ENCODE measurements around the gene TLE3.
"Not testable (repeated sequence)": the region's sequence is repeated elsewhere in the genome, so short reads cannot be mapped to it uniquely, and the experiment has no call there.

The TLE3 gene

DNA sequence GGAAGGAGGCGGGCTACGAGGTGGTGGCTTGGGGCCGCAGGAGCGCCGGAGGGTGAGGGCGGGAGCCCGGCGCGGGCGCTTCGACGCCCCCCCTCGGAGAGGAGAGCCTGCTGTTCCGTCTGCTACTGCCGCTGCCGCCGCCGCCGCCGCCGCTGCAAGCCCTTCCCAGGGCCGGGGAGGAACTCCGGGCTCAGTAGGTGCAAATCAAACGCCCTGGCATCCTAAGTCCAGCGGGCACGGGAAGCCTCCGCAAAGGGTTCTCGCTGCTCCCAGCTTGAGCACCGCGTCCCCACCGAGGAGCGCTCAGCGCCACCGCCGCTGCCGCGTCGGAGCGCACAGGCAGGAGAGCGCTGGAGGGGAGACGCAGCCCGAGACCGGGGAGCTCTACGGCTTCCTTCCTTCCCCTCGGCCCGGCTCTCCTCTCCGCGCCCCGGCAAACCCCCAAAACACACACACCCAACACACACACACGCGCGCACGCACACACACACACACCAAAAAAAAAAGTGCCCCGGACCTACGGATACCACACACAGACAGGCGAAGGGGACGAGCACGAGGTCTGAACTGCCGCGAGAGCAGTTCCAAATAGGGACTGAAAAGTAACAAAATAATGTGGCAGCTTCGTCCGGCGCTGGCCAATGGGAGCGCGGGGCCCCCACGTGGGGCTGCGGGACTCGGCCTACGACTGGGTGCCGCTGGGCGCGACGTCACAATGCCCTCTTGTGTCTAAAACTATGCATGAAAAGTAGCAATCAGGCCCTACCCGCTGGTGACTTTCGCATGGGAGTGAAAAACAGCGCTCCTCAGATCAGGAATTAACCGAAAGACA lies at the start of gene TLE3:
TSS of gene TLE3 (minus strand) at position 597 of the 832 bp plus-strand sequence. CDS start 1,119 bp downstream, outside the sequence.
- DNase-seq (ENCODE audit: low spot score): peak; percentile 100

DNA sequence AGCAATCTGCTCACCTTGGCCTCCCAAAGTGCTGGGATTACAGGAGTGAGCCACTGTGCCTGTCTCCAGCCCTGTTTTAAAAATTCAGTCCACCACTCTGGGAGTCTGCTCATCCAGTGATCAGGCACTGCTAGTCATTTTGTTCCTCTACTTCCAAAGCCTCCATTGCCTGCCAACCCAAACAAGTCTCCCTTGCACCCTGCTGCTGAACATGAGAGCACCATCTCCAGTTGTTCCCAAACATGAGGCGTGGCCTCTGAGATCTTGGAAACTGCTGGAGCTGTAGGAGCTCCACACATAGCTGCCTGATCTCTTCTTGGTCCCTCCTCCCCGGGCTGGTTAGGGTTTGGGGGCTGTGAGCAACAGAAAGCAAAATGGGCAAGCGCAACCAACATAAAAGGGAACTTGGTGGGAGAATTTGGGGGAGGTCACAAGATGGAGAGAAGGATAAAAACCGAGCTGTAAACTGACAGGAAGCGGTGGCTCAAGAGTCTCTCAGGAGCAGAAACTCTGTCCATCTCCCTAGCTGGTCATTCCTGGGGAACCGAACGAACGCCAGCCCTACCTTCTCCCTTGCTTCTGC lies 49.6 kb upstream of the TLE3 start:
- DNase-seq (ENCODE audit: low spot score): no peak

DNA sequence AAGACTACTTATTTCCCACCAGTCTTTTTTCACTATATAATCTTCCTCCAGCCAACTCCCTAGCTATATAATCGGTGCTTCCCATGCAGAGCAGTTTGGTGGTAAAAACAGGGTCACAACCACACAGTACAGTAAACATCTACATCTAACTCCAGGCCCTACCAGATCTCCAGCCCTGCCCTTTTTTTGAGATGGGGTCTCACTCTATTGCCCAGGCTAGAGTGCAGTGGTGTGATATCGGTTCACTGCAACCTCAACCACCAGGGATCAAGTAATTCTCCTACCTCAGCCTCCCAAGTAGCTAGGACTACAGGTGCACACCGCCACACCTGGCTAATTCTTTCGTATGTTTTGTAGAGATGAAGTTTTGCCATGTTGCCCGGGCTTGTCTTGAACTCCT lies 49.1 kb upstream of the TLE3 start:
- DNase-seq (ENCODE audit: low spot score): no peak

DNA sequence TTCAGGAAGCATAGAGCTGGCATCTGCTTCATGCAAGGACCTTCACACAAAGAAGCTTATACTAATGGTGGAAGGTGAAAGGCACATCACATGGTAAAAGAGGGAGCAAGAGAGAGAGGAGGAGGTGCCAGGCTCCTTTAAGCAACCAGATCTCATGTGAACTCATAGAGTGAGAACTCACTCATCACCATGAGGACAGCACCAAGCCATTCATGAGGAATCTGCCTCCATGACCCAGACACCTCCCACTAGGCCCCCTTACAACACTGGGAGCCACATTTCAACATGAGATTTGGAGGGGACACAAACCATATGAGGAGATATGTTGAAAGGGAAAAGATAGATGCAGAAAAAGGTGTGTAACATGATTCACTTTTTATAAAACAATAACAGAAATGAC lies 48.4 kb upstream of the TLE3 start:
- DNase-seq (ENCODE audit: low spot score): no peak

DNA sequence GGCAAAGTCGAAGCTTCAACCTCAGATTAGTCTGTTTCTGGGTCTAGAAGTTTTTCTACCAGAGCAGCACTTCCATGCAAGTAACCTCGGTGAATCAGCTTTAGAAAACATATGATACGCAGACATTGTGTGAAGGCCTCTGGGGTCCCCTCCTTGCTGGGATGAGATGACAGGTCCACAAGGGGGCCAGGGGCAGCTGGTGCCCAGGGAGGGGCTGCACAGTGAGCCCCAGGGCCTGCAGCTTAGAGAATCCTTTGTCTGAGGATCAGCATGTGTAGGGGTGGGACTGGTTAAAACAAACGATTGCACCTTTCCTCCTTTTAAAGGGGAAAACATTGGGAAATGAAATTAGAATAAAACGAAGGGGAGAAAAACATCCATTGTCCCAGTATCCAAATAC lies 47.5 kb upstream of the TLE3 start:
- DNase-seq (ENCODE audit: low spot score): no peak

DNA sequence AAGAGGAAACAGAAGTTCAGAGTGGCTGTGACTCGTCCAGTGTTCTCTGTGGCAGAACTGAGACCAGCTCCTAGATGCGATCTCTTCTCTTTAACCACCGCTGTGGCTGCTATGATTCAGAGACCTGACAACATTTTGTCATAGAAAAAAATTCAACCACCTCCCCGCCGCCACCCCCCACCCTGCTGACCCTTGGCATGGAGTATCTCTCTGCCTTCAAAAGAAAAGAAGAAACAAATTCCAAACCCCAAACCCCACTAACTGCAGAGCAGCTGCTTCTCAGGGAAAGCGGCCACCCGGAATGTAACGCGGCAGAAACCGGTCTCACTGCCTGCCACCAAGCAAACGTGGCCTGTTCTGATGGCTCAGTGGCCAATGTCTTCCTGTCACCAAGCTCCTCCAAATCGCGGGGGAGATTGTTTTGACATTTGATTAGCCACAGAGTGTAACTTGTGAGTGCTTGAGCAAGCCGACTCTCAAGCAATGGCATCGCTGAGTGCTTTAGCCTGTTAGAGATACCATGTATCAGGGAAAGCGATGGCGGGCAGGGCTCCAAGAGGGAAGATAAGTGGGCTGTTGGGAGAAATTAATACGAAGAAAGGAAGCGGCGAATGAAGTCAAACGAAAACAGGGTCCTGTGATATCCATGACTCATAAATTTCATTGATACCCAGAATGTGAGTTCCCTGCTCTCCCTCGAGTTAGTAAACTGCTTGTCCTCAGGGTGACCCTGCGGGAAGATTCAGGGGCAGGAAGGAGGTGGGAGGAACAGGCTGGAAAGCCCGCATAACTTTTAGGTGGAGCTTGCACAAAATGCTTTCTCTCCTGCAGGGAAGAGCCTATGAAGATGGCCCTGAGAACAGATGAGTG lies 44.8 kb upstream of the TLE3 start:
- no peak for DNase-seq (ENCODE audit: low spot score)

DNA sequence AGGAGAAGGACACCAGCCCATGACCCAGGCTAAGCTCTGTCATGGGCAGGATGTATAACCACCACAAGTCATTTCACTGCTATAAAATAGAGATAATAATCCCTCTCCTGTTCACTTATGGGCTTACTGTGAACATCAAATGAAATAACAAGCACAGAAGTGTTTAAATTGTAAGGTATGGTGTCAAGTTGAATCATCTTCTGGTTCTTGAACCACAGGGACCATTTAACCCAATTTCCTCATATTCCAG lies 44.3 kb upstream of the TLE3 start:
- DNase-seq (ENCODE audit: low spot score): no peak

DNA sequence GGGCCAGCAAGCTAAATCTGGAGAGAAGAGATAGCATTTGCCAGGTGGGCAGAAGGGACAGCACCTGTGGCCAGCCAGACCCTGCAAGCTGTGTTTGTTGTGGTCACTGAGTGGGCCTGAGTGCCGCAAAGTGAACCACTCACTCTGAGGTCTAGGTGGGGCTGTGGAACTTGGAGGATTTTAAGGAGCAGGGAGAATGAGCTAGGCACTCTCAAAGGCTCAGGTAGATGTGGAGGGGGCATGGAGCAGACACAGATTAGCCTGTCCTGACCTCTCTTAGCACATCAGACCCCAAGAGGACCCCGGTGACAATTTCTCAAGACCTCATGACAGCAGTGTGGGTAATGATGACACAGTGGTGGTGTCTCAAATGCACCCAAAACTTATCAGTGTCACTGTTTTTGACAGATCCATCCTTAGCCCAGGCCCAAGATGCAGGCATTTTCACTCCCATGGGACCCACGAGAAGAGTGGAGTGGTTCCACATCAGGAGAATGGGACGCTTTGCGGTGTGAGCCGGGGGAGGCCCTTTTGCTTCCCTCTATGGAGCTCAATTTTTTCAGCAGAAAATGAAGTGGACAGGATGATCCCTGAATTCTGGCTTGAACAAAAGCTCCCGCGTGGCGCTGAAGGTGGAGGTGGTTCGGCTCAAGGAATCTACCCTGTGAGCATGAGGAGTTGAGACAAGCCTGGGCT lies 43.8 kb upstream of the TLE3 start:
- no peak for DNase-seq (ENCODE audit: low spot score)

DNA sequence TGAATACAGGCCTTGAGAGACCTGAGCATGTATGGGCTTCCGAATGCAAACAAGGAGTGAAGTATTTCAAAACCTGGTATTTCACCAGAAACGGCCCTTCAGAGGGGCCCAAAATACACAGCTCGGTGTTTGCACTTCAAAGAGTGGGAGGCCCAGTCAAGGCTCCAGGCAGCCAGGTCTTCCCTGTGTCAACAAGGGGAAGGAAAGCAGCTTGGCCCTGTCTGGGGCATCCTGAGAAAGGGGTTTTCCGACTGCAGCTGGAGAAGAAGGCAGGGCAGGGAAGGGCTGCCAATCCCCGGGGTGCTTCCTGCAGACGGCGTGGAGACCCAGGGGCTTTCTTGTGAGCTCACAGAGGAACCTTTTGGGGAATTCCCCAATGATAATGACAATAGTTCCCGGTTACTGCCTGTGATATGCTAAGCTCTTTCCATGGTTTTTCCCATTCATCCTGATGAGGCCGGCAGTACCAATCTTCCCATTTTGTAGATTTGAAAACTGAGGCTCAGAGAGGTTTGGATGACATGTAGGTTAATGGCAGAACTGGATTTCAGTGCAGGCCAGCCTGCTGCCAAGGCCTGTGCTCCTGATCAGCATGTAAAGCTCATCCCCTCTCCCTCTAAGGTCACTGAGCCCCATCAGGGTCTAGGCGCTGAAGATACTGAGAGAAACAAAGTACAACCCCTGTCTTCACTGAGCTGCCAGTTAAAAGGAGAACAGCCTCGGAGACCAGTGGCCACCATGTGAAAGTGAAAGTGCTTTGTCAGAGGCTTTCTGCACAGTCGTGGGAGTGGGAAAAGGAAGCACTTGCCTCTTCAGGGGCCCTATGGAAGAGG lies 43.0 kb upstream of the TLE3 start:
- no peak for DNase-seq (ENCODE audit: low spot score)

DNA sequence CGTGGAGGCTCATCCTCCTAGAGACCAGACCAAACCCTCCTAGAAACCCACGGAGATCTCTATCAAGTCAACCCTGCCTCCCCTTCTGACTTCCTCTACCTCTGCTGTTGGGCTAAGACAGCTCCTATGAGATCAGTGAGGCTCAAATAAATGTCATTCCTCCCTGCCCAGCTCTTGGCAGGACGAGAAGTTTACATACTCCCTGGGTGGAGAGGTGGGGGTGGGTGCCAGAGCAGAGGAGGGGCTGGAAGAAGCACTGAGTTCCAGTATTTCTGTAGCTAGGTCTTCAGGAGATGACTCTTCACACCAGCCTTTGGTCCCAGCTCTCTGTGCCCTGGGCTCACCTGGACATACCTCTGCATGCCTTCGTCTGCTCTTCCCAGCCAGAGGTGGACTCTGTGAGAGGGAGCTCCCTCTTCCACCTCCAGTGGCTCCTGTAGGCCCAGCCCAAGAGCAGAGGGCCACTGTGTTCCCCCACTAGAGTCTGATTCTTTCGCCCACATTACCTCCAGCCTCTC lies 42.4 kb upstream of the TLE3 start:
- DNase-seq (ENCODE audit: low spot score): no peak

DNA sequence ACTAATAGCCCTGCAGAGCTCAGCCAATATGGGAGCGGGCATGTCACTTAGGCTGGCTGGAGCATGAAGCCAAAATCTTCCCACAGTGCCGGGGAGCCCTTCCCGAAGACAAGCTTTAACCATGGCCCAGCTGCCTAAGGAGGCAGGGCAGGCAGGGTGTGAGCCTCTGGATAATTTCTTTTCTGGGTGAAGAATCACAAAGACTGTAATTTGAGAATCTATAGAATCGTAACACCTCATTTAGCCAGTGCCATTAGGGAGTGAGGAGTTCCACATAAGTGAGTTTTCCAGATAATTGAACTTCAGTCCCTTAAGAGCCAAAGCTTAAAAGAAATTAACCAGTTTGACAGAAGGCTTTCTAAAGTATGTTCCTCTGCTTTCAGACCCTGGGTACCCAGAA lies 40.2 kb upstream of the TLE3 start:
- no peak for DNase-seq (ENCODE audit: low spot score)

DNA sequence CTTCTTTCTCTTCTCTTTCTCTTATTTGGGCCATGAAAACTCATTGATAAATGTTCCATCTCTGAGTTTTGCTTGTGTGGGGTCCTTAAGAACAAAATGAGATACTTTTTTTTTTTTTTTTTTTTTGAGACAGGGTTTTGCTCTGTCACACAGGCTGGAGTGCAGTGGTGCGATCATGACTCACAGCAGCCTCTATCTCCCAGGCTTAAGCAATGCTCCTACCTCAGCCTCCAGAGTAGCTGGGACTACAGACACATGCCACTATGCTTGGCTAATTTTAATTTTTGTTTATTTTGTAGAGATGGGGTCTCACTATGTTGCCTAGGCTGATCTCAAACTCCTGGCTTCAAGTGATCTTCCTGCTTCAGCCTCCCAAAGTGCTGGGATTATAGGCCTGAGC lies 39.3 kb upstream of the TLE3 start:
- not testable (repeated sequence) for DNase-seq (ENCODE audit: low spot score)

DNA sequence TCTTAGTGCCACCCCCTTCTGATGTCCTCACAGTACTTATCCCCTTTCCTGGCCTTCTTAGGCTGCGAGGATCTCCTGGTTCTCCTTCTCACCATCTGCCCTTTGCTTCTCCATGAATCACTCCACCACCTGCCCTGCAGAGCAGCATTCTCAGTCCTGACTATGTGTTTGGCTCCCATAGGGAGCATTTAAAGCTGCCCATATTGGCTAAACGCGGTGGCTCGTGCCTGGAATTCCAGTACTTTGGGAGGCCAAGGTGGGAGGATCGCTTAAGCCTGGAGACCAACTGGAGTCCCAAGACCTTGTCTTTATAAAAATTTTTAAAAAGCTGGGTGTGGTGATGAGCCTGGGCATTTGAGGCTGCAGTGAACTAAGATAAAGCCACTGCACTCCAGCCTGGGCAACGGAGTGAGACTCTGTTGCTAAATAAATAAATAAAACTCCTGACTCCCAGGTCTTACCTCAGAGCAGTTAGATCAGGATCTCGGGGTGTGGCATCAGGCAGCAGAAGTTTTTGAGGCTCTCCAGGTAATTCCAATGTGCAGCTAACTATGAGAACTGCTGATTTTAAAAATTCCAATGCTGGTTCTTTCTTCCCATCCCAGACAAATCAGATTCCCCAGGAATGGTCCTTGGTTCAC lies 36.2 kb upstream of the TLE3 start:
- DNase-seq (ENCODE audit: low spot score): no peak

DNA sequence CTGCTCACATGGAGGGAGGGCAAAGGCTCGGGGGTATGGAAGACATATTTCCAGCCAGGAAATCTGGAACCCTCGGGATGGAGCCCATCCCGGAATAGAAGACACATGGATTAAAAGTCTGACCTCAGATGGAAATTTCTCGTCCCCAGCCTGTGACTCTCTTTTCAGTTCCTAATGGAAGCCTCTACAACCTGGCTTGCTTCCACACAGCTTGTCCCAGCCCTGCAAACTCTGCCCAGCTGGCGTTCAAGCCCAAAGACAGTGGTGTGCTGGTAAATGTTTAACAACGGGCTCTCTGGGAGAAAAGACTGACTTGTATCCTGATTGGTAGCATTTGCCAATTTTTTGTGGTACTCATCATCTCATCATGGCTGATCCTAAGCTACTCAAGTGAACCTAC lies 35.6 kb upstream of the TLE3 start:
- DNase-seq (ENCODE audit: low spot score): no peak

DNA sequence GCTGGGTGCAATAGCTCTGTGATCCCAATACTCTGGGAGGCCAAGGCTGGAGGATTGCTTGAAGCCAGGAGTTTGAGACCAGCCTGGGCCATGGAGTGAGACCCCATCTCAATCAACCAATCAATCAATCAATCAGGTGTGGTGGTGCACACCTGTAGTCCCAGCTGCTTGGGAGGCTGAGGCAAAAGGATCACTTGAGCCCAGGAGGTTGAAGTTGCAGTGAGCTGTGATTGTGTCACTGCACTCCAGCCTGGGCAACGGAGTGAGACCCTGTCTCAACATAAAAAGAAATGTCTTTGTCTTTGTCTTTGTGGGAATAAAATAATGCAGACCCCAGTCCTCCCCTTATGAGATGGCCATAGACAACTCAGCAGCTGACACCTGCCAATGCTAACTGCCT lies 34.9 kb upstream of the TLE3 start:
- DNase-seq (ENCODE audit: low spot score): no peak

DNA sequence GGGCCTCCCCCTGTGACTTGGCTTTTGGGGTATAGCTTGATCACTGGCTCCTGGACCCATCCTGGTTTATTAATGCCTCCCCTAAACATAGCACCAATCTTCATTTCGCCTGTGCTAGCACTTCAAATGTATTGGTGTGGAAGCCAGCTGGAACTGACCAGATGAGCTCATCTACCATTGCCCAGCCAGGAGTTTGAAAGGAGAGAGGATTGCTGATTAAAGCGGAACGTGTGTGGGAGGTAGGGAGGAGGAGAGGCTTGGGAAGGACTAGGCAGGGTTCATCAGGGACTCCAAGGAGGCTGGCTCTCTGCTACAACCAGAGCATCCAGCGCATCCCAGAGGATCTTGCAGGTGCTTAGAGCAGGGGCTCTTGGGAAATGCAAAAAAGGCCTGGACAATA lies 34.4 kb upstream of the TLE3 start:
- DNase-seq (ENCODE audit: low spot score): no peak

DNA sequence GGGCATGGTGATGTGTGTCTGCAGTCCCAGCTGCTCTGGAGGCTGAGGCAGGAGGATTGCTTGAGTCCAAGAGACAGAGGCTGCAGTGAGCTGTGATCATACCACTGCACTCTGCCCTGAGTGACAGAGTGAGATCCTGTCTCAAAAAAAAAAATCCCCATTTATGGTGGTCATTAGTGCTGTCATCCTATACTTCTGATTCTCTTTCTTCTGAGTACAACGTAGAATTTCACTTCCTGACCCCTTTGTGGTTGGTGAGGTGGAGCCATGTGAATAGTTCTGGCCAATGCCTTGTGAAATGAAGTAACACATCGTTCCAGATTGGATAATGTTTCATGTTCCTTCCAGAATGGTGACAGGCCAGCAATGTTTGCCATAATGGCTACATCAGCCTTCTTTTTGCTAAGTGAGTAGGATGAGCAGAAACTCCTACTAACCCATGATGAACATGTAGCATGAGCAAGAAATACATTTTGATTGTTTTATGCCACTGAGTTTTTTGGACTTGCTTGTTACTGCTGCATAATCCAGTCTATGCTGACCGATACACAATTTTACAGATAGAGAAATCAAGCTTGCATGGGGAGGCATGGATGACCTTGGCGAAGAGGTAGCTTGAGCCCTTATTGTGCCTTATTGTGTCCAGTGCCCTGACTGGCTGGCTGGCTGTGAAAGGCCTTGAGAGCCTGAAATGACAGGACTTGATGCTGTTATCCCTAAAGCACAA lies 30.9 kb upstream of the TLE3 start:
- DNase-seq (ENCODE audit: low spot score): no peak

DNA sequence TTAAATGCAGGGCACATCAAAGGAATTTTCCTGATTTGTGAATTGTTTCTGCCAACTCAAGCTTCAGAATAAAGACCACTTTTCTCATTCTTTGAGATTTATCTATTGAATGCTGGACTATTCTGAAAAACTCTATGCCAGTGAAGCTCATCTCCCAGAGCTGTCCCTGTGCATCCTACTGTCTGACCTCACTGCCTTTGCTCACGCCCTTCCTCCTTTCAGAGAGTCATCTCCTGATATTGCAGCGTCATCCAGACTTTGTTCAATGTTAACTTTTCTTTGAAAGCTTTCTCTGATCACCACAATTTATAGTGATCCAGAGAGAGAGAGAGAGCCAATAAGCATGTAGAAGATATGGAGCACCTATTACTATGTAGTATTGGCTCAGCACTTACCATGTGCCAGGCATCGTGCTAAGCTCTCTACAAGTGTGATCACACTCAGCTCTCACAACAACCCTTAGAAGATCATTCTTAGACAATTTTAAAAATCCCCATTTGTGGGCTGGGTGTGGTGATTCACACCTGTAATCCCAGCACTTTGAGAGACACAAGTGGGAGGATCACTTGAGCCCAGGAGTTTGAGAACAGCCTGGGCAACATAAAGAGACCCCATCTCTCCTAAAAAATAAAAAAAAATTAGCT lies 30.2 kb upstream of the TLE3 start:
- DNase-seq (ENCODE audit: low spot score): no peak

DNA sequence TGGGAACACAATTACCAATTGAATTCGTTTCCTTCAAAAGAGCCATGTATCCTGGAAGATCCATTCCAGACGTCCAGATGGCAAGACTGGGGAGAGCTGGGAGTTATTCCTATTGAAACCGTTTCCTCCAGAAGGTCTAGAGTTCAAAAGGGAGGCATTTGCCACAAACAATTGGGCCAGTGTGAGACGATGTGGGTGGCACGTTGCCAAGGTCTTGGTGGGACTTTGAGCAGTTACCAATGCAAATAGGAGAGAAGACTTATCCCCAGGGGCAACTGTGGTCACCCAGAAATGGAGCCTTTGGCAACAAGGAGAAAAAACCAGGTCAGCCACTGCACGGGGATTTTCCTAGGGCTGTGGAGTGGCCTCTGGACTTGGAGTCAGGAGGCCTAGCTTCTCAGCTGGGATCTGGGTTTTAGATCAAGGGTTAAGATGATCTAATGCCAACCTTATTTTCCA lies 29.6 kb upstream of the TLE3 start:
- DNase-seq (ENCODE audit: low spot score): no peak

DNA sequence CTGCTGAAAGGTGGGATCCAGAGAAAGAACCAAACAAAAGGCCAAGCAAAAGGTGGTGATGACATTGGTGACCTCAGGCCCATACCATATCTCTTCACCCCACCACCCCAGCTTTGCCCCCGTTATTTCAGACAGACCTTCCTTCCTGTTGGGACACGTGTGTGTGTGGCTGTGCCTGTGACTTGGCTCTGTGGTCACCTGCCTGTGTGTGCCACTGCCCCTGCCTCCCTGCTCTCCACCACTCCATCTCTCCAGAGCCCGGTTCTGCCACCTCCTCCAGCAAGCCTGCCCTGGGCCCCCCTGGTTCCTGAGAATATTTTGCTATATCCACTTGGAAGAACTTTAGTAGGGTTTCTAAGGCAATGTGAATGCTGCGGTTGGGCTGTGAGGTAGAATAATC lies 28.6 kb upstream of the TLE3 start:
- no peak for DNase-seq (ENCODE audit: low spot score)
